Right lung (tissue), 5 donors: Measurements from ENCODE around the gene ZMYM2. TPM values are rescaled to one million over a fixed set of nuclear protein-coding genes. Genes with fewer than 3 reads are reported as not detected.

Experiments used
- DNase-seq, 2 donors: peaks; one replicate each; pipeline ENCODE4 v3.0.0-alpha.2; 2013
- polyA plus RNA-seq, 5 donors: library from polyadenylated mRNA; unstranded; fragments of 120-200 nt; gene quantifications; one replicate each; pipeline versions ENCODE4 v1.2.1 to v1.2.3, GENCODE V29; 2013; ENCODE audit warnings: inconsistent platforms in 1 of 5, low replicate concordance in 1 of 5; ENCODE audit not compliant: insufficient read length in 5 of 5, insufficient read depth in 1 of 5

Gene ZMYM2
- polyA plus RNA-seq, 5 donors = 88.9 to 161 (median 121) TPM

GRCh38 chr13:20043207-20043925 is 84.8 kb downstream of the ZMYM2 start:
- DNase-seq = no peak

- DNase-seq = no peak
Observed at GRCh38 chr13:20044086-20044485, 85.6 kb downstream of the ZMYM2 start.

- DNase-seq = no peak
Observed at GRCh38 chr13:20045950-20046548, 87.5 kb downstream of the ZMYM2 start.

GRCh38 chr13:20049558-20050473 is 91.3 kb downstream of the ZMYM2 start:
- DNase-seq = no peak

GRCh38 chr13:20051366-20051765 is 92.8 kb downstream of the ZMYM2 start:
- DNase-seq = no peak

- no peak for DNase-seq
Observed at GRCh38 chr13:20053016-20053415, 94.5 kb downstream of the ZMYM2 start.

- no peak for DNase-seq
Observed at GRCh38 chr13:20053891-20054290, 95.4 kb downstream of the ZMYM2 start.

- DNase-seq = no peak
Observed at GRCh38 chr13:20054586-20054985, 96.1 kb downstream of the ZMYM2 start.

- no peak for DNase-seq
Observed at GRCh38 chr13:20057214-20057613, 98.7 kb downstream of the ZMYM2 start.

GRCh38 chr13:20057963-20058362 is 99.4 kb downstream of the ZMYM2 start:
- DNase-seq = no peak

- DNase-seq = no peak
Observed at GRCh38 chr13:20058476-20058875, 99.9 kb downstream of the ZMYM2 start.

- no peak for DNase-seq
Observed at GRCh38 chr13:20064128-20064527, 105.6 kb downstream of the ZMYM2 start.

GRCh38 chr13:20065516-20065915 is 107.0 kb downstream of the ZMYM2 start:
- DNase-seq = no peak

- DNase-seq = no peak
Observed at GRCh38 chr13:20069956-20070355, 111.4 kb downstream of the ZMYM2 start.

- DNase-seq = no peak
Observed at GRCh38 chr13:20073775-20074174, 115.2 kb downstream of the ZMYM2 start.

- no peak for DNase-seq
Observed at GRCh38 chr13:20074966-20075365, 116.4 kb downstream of the ZMYM2 start.

GRCh38 chr13:20077086-20077485 is 118.6 kb downstream of the ZMYM2 start:
- DNase-seq = no peak

GRCh38 chr13:20080377-20081164 is 122.0 kb downstream of the ZMYM2 start:
- no peak for DNase-seq

- no peak for DNase-seq
Observed at GRCh38 chr13:20090349-20090748, 131.8 kb downstream of the ZMYM2 start.

- DNase-seq = no peak
Observed at GRCh38 chr13:20093951-20094350, 135.4 kb downstream of the ZMYM2 start.

GRCh38 chr13:20099319-20099718 is 140.8 kb downstream of the ZMYM2 start:
- no peak for DNase-seq
